GM20431 (cell line): ENCODE measurements around the gene TECTB.

ENCODE experiments used
- in situ Hi-C: fragments of 300-500 bp; cut with MseI, MboI; formaldehyde crosslinking; loops from one replicate; pipeline ENCODE4 v1.15.0; 2020; ENCODE audit warnings: low sequenced_read_pairs; ENCODE audit not compliant: unreplicated experiment

Gene TECTB

GRCh38 chr10:112271982-112272381, 11.2 kb upstream of the TECTB start:
- in situ Hi-C loops: no loop called here

- in situ Hi-C loops: no loop called here
Observed at GRCh38 chr10:112274831-112275230, 8.4 kb upstream of the TECTB start.

GRCh38 chr10:112275512-112276245, 7.5 kb upstream of the TECTB start:
- in situ Hi-C loops: no loop called here

GRCh38 chr10:112278871-112279270, 4.3 kb upstream of the TECTB start:
- in situ Hi-C loops: no loop called here

- in situ Hi-C loops: no loop called here
Observed at GRCh38 chr10:112279433-112279832, 3.8 kb upstream of the TECTB start.

GRCh38 chr10:112280205-112280921, 2.8 kb upstream of the TECTB start:
- in situ Hi-C loops: no loop called here

GRCh38 chr10:112282086-112282485, 1.1 kb upstream of the TECTB start:
- in situ Hi-C loops: no loop called here

GRCh38 chr10:112286837-112287818, 3.9 kb downstream of the TECTB start:
- in situ Hi-C loops: no loop called here

GRCh38 chr10:112287844-112288243, 4.6 kb downstream of the TECTB start:
- in situ Hi-C loops: no loop called here

GRCh38 chr10:112288486-112288885, 5.3 kb downstream of the TECTB start:
- in situ Hi-C loops: no loop called here

- in situ Hi-C loops: no loop called here
Observed at GRCh38 chr10:112289373-112290053, 6.3 kb downstream of the TECTB start.

GRCh38 chr10:112290054-112290373, 6.8 kb downstream of the TECTB start:
- in situ Hi-C loops: no loop called here

- in situ Hi-C loops: no loop called here
Observed at GRCh38 chr10:112294169-112294568, 11.0 kb downstream of the TECTB start.

GRCh38 chr10:112295853-112296830, 12.9 kb downstream of the TECTB start:
- in situ Hi-C loops: no loop called here

- in situ Hi-C loops: no loop called here
Observed at GRCh38 chr10:112296908-112297331, 13.7 kb downstream of the TECTB start.

GRCh38 chr10:112298581-112298980, 15.4 kb downstream of the TECTB start:
- in situ Hi-C loops: no loop called here

GRCh38 chr10:112299456-112299855, 16.3 kb downstream of the TECTB start:
- in situ Hi-C loops: no loop called here

- in situ Hi-C loops: no loop called here
Observed at GRCh38 chr10:112302335-112302734, 19.1 kb downstream of the TECTB start.

GRCh38 chr10:112303528-112303927, 20.3 kb downstream of the TECTB start:
- in situ Hi-C loops: no loop called here
